BJ (cell line): ENCODE results near the gene ATP6V1F. TPM values are rescaled to one million over a fixed set of nuclear protein-coding genes. Genes with fewer than 3 reads are reported as not detected.

Source experiments
- CTCF ChIA-PET: fragments of 350-600 bp; formaldehyde crosslinking; extraction: SDS; loops from one replicate; lab custom pipeline; 2021; ENCODE audit warnings: antibody characterized with exemption, inconsistent platforms; lab: Yijun Ruan, JAX
- POLR2A ChIA-PET: fragments of 300-600 bp; sonication (Branson Sonifier 250); formaldehyde crosslinking; extraction: SDS; loops from one replicate; lab custom pipeline; 2021; ENCODE audit warnings: antibody characterized with exemption; lab: Charles Lee
- DNase-seq: peaks from one replicate; pipeline ENCODE4 v3.0.0-alpha.2; 2011; ENCODE audit warnings: low read depth
- H3K27me3 ChIP-seq: 2 replicates; pipeline ENCODE4 v1.6.0; 2011; ENCODE audit warnings: low read length; ENCODE audit not compliant: control insufficient read depth, insufficient read depth
- H3K36me3 ChIP-seq: 2 replicates; pipeline ENCODE4 v1.5.1; 2011; ENCODE audit warnings: low read length; ENCODE audit not compliant: control insufficient read depth, insufficient read depth
- H3K4me3 ChIP-seq: 2 replicates; pipeline ENCODE4 v1.5.1; 2011; ENCODE audit warnings: low read depth, mild to moderate bottlenecking, control low read depth, low read length
- CTCF ChIP-seq: IDR thresholded peaks from 2 replicates; pipeline ENCODE4 v1.5.1; 2011; ENCODE audit warnings: low read depth, mild to moderate bottlenecking, control low read depth, inconsistent platforms, low read length, moderate library complexity; ENCODE audit not compliant: insufficient read depth
- polyA plus RNA-seq: library from polyadenylated mRNA; depleted of rRNA; stranded (reverse); fragments of >200 nt; gene quantifications from 2 replicates; pipeline ENCODE4 v1.2.3, GENCODE V29; 2011

Gene ATP6V1F
- polyA plus RNA-seq, 1 experiment = 198 TPM

- Histone ChIP-seq H3K27me3 (0 out of 2 replicates have a peak, but pooled peaks cover 2% of the 10 kb centered on the region), H3K36me3 (no peaks in the 10 kb centered on the region), H3K4me3 (no peak overlapping the region)
- CTCF ChIA-PET = interaction anchor here (0.5 to 8.5 kb wide), 43 partner anchors 9 to 493 kb away, joined by 3 to 86 read pairs (median 5); partner anchors contain the start of genes ATP6V1F, GARIN1A and METTL2B
- POLR2A ChIA-PET = no interaction called here
- TF ChIP-seq CTCF = peak; percentile 90
- DNase-seq = no peak
These were observed 21.2 kb downstream of the ATP6V1F start for GRCh38 chr7:128883622-128884448.

GRCh38 chr7:128884561-128885369, 22.1 kb downstream of the ATP6V1F start:
- 0 out of 2 replicates have a peak, but pooled peaks cover 2% of the 10 kb centered on the region for H3K27me3 ChIP-seq
- no peak for TF ChIP-seq CTCF
- ChIA-PET CTCF (interaction anchor here (0.6 to 8.5 kb wide), 16 partner anchors 8 to 494 kb away, joined by 3 to 86 read pairs (median 5); partner anchors contain the start of gene METTL2B), POLR2A (no interaction called here)
- DNase-seq = no peak
- H3K36me3 ChIP-seq = no peaks in the 10 kb centered on the region
- no peak overlapping the region for H3K4me3 ChIP-seq

GRCh38 chr7:128885370-128886187, 22.9 kb downstream of the ATP6V1F start:
- no peak for TF ChIP-seq CTCF
- POLR2A ChIA-PET = no interaction called here
- no peak overlapping the region for H3K4me3 ChIP-seq
- H3K27me3 ChIP-seq = 0 out of 2 replicates have a peak, but pooled peaks cover 2% of the 10 kb centered on the region
- CTCF ChIA-PET = interaction anchor here (0.6 to 8.5 kb wide), 7 partner anchors 12 to 459 kb away, joined by 3 to 86 read pairs (median 4); partner anchors contain the start of genes KCP and METTL2B
- H3K36me3 ChIP-seq = no peaks in the 10 kb centered on the region
- DNase-seq = no peak

GRCh38 chr7:128886391-128887168, 23.9 kb downstream of the ATP6V1F start:
- no peak for DNase-seq
- H3K27me3 ChIP-seq = 0 out of 2 replicates have a peak, but pooled peaks cover 2% of the 10 kb centered on the region
- no peak overlapping the region for H3K4me3 ChIP-seq
- CTCF ChIA-PET = interaction anchor here (0.6 to 8.5 kb wide), 6 partner anchors 11 to 460 kb away, joined by 3 to 86 read pairs (median 6); partner anchors contain the start of genes KCP and METTL2B
- POLR2A ChIA-PET = no interaction called here
- no peaks in the 10 kb centered on the region for H3K36me3 ChIP-seq
- no peak for TF ChIP-seq CTCF
